GM12872 (cell line): ENCODE data around the gene PTP4A2.

Experiments
- TF ChIP-seq, protein P1 (sequence below): IDR thresholded peaks from 3 replicates; pipeline ENCODE4 v1.5.1; 2011; ENCODE audit warnings: low read depth, mild to moderate bottlenecking, low read length, moderate library complexity; ENCODE audit not compliant: insufficient read depth

Gene PTP4A2

DNA sequence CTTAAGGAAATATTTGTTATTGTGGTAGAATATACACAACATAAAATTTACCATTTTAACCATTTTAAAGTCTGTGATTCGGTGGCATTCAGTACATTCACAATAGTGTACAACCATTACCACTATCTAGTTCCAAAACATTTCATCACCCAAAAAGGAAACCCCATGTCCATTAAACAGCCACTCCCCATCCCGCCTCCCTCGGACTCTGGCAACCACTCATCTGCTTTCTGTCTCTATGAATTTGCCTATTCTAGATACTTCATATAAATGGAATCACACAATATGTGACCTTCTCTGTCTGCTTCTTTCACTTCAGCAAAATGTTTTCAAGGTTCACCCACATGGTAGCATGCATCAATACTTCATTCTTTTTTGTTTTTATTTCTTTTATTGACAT lies 51.3 kb downstream of the PTP4A2 start:
- TF ChIP-seq, protein P1, sequence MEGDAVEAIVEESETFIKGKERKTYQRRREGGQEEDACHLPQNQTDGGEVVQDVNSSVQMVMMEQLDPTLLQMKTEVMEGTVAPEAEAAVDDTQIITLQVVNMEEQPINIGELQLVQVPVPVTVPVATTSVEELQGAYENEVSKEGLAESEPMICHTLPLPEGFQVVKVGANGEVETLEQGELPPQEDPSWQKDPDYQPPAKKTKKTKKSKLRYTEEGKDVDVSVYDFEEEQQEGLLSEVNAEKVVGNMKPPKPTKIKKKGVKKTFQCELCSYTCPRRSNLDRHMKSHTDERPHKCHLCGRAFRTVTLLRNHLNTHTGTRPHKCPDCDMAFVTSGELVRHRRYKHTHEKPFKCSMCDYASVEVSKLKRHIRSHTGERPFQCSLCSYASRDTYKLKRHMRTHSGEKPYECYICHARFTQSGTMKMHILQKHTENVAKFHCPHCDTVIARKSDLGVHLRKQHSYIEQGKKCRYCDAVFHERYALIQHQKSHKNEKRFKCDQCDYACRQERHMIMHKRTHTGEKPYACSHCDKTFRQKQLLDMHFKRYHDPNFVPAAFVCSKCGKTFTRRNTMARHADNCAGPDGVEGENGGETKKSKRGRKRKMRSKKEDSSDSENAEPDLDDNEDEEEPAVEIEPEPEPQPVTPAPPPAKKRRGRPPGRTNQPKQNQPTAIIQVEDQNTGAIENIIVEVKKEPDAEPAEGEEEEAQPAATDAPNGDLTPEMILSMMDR: no peak

GRCh38 chr1:31885851-31886250 lies 52.3 kb downstream of the PTP4A2 start:
- TF ChIP-seq, protein P1: no peak

- TF ChIP-seq, protein P1: no peak
These were observed 54.7 kb downstream of the PTP4A2 start for GRCh38 chr1:31883357-31883942.

GRCh38 chr1:31881688-31882000 lies 56.5 kb downstream of the PTP4A2 start:
- TF ChIP-seq, protein P1: no peak

DNA sequence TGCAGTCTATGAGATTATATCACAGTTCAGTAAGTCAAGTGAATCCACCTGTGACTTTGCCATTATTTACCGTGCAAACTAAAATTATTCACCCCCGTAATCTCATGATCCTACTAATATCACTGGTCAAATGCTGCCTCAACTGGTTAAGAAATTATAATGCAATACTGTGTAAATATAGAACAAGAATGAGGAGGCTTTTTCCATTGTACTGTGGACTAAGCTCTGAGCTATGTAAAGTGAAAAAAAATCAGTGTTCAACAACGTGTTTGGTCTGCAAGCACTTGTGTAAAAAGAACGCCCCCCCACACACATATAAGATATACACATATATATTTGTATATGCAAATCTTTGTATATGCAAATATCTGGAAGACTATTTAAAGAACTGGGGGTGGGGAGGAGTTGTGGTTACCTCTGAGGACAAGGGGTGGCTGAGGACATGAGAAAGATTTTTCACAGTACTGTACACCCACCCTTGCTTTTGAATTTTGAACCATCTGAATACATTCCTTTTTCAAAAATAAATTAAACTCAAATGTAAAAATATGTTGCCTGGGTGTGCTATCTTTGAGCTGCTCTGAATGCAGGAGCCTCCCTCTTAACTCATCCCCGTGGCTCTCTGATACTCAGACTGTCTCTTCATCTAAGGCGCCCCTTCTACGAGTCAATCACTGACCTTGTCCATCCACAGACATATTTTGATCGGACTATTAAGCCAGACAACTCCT lies 57.0 kb downstream of the PTP4A2 start:
- TF ChIP-seq, protein P1: no peak

DNA sequence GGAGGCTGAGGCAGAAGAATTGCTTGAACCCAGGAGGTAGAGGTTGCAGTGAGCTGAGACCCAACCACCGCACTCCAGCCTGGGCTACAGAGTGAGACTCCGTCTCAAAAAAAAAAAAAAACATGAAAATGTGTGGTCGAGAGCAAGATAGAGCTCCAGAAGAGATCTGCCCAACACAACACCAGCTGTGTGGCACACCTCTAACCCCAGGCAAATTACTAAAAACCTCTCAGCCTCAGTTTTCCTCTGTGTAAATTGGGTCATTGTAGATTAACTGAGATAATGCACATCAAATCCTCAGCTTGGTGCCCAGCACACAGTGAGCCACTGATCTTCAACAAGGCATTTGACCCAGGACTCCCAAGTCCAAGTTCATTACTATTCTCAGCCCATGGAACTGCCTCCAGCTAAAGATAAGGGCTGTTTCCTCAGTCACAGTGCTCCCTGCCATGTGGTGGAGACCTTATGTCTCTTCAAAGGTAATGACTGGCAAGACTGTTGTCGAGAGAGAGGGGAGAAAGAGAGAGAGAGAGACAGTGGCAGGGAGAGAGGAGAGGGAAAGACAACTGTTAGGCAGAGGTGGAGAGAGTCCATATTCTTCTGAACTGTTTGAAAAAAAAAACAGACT lies 58.1 kb downstream of the PTP4A2 start:
- TF ChIP-seq, protein P1: no peak

DNA sequence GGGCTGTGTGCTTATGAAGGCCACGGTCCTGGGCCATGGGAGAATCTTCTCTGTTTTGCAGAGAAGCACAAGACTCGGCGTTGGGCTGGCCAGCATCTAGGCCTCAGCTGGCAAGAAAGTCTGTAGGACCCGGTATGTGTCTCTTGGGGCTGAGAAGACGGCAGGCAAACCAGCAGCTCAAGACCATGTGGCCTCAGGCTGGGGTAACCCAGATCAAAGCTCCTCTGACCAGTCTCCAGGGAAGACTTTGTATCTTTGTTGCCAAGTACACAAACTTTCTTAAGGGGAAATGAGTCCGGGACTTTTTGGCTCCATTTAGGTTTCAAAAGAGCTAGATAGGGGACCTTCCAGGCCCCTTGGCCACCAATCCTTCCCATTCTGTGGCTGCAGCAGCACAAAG lies 60.1 kb downstream of the PTP4A2 start:
- TF ChIP-seq, protein P1: no peak
